ENCODE data around the gene SEZ6L2.
A peak's percentile ranks its signal among the peaks of the same experiment; 100 is the strongest.
"Not testable (repeated sequence)": the region's sequence is repeated elsewhere in the genome, so short reads cannot be mapped to it uniquely, and the experiment has no call there.

The SEZ6L2 gene

GRCh38 chr16:29857133-29857760 is 42.1 kb downstream of the SEZ6L2 start:
- DNase-seq (ENCODE audit: low read depth in 2 of 2), result no peak

- DNase-seq (ENCODE audit: low read depth in 2 of 2), result no peak
Observed at GRCh38 chr16:29854520-29855100, 44.7 kb downstream of the SEZ6L2 start.

GRCh38 chr16:29852654-29853053 is 46.7 kb downstream of the SEZ6L2 start:
- DNase-seq (ENCODE audit: low read depth in 2 of 2), result no peak

- no peak for DNase-seq (ENCODE audit: low read depth in 2 of 2)
Observed at GRCh38 chr16:29850998-29851397, 48.4 kb downstream of the SEZ6L2 start.

GRCh38 chr16:29849505-29849904 is 49.8 kb downstream of the SEZ6L2 start:
- DNase-seq (ENCODE audit: low read depth in 2 of 2), result no peak

- peak; percentile 42 to 60 for DNase-seq (ENCODE audit: low read depth in 2 of 2)
Observed at GRCh38 chr16:29848420-29849297, 50.7 kb downstream of the SEZ6L2 start.

- no peak for DNase-seq (ENCODE audit: low read depth in 2 of 2)
Observed at GRCh38 chr16:29845656-29846055, 53.7 kb downstream of the SEZ6L2 start.

- no peak for DNase-seq (ENCODE audit: low read depth in 2 of 2)
Observed at GRCh38 chr16:29844575-29845331, 54.6 kb downstream of the SEZ6L2 start.

GRCh38 chr16:29843931-29844330 is 55.4 kb downstream of the SEZ6L2 start:
- no peak for DNase-seq (ENCODE audit: low read depth in 2 of 2)

GRCh38 chr16:29842732-29843346 is 56.5 kb downstream of the SEZ6L2 start:
- no peak for DNase-seq (ENCODE audit: low read depth in 2 of 2)

GRCh38 chr16:29841631-29842030 is 57.7 kb downstream of the SEZ6L2 start:
- no peak for DNase-seq (ENCODE audit: low read depth in 2 of 2)

- DNase-seq (ENCODE audit: low read depth in 2 of 2), result no peak
Observed at GRCh38 chr16:29840240-29840639, 59.1 kb downstream of the SEZ6L2 start.

GRCh38 chr16:29839822-29840221 is 59.5 kb downstream of the SEZ6L2 start:
- no peak for DNase-seq (ENCODE audit: low read depth in 2 of 2)

GRCh38 chr16:29837841-29838240 is 61.5 kb downstream of the SEZ6L2 start:
- DNase-seq (ENCODE audit: low read depth in 2 of 2), result no peak

GRCh38 chr16:29836623-29837022 is 62.7 kb downstream of the SEZ6L2 start:
- no peak for DNase-seq (ENCODE audit: low read depth in 2 of 2)

GRCh38 chr16:29835926-29836325 is 63.4 kb downstream of the SEZ6L2 start:
- DNase-seq (ENCODE audit: low read depth in 2 of 2), result no peak

GRCh38 chr16:29834079-29834478 is 65.3 kb downstream of the SEZ6L2 start:
- no peak for DNase-seq (ENCODE audit: low read depth in 2 of 2)

GRCh38 chr16:29833219-29833618 is 66.1 kb downstream of the SEZ6L2 start:
- not testable (repeated sequence) for DNase-seq (ENCODE audit: low read depth in 2 of 2)

- DNase-seq (ENCODE audit: low read depth in 2 of 2), result no peak
Observed at GRCh38 chr16:29831490-29831889, 67.9 kb downstream of the SEZ6L2 start.

- no peak for DNase-seq (ENCODE audit: low read depth in 2 of 2)
Observed at GRCh38 chr16:29830774-29831173, 68.6 kb downstream of the SEZ6L2 start.

GRCh38 chr16:29826342-29826695 is 73.0 kb downstream of the SEZ6L2 start:
- no peak for DNase-seq (ENCODE audit: low read depth in 2 of 2)

All from stimulated activated CD8-positive, alpha-beta memory T cell treated with anti-CD3 and anti-CD28 coated beads, Interleukin-15, amount 100 ng/mL, for 4 hours (primary cell).